Measurements from ENCODE around the gene MYO3B.
A peak's percentile ranks its signal among the peaks of the same experiment; 100 is the strongest.
"Not testable (repeated sequence)": the region's sequence is repeated elsewhere in the genome, so short reads cannot be mapped to it uniquely, and the experiment has no call there.

MYO3B gene

DNA sequence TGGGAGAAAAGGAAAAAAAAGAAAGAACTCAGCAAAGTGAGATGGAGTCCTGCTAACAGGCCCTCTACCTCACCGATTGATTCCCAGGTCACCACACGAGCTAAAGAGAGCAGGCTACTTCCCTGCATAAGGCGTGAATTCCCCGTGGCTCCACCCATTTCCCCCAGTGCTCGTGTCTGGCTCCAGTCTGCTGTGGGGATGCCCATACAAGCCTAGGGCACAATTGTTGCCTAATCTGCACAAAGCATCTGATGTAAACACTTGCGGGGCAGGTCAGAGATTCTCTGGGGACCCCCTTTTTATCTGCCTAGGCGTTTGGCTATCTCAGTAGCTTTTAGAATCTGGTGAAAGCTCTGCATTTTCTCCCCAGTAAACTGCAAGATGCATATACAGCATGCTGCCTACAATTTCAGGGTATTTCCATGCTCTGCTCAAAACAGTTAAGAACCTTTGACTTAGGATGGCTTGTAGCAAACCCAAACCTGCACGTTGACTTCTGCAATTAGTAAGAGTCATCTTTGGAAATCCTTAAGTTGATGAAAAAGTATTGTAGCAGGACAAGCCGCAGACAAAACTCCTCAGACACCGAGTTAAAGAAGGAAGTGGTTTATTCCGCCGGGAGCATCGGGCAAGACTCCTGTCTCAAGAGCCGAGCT lies 34.8 kb downstream of the MYO3B start:
- no peak for DNase-seq

DNA sequence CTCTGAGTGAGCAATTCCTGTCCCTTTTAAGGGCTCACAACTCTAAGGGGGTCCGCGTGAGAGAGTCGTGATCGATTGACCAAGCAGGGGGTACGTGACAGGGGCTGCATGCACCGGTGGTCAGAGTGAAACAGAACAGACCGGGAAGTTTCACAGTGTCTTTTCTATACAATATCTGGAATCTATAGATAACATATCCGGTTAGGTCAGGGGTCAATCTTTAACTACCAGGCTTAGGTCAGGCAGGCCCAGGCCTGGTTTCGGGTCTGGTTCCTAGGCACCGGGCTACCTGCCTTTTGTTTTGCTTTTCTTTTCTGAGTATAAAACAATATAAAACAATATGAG lies 35.3 kb downstream of the MYO3B start:
- DNase-seq, result not testable (repeated sequence)

DNA sequence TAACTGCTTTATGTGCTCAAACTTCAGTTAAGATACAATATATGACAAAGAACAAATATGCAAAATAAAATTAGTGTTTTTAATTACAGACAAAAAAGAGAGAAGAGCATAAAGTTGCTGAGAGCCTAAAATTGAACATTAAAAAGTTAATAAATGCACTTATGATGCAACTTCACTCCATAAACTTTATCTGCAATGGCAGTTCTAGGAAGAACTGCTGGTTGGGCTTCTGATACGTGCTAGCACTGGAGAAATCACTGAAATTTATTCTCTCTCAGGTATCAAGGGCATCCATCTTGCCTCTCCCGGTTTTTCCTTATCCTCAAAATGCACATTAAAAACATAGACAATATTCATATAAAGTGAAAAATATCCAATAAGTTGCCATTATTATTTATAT lies 35.7 kb downstream of the MYO3B start:
- no peak for DNase-seq

DNA sequence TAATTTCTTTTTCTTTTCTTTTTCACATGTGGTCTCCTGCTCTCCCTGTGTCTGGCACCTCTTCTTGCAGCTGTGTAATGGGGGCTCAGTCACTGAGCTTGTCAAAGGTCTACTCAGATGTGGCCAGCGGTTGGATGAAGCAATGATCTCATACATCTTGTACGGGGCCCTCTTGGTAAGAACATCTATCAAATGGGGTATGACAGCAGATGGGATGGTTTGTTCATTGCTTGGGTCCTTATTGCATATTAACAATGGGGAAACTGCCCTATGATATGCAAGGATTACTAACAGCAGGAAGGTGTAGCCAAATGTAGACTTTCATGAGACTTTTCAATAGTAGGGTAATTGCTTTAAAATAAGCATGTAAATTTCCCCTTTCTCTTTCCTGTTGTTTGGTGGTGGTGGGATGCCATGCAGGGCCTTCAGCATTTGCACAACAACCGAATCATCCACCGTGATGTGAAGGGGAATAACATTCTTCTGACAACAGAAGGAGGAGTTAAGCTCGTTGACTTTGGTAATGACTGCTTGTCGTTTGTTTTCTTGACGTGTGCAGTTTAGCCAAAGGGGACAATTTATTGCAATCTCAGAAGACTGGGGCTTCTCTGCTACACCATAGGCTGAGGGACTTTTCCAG lies 36.5 kb downstream of the MYO3B start:
- no peak for DNase-seq

DNA sequence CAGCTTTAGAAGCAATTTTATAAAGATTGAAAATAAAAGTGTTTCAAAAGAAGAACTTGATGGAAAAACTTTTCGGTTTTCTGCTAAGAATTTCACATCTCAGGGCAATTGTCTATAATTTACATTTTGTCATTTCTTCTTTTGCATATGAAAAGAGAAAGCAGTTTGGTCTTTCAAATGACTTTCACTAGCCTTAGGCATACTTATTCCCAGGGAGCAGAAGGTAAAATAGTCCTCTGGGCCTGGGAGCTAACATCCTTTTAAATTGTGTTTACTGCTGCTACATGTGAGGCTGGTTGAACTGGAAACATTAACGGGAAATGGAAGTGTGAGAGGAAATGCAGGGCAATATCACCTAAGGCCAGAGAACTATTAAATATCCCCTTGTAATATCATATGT lies 37.1 kb downstream of the MYO3B start:
- no peak for DNase-seq

DNA sequence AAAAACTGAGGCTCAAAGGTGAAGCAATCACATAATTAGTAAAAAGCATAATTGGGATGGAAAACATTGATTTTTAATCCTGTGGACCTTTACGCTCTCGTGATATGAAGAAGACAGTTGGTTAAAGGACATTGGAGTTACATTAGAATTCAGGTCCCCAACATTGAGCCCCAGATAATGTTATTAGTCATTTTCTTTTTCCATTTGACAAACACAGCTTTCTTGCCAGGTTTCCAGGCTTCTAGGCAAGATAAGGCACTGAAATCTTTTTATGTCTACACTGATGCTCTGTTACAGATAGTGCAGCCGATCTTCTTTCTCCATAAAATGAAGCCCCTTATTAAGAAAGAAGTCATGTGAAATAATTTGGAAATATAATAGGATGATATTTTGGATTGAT lies 38.5 kb downstream of the MYO3B start:
- no peak for DNase-seq

DNA sequence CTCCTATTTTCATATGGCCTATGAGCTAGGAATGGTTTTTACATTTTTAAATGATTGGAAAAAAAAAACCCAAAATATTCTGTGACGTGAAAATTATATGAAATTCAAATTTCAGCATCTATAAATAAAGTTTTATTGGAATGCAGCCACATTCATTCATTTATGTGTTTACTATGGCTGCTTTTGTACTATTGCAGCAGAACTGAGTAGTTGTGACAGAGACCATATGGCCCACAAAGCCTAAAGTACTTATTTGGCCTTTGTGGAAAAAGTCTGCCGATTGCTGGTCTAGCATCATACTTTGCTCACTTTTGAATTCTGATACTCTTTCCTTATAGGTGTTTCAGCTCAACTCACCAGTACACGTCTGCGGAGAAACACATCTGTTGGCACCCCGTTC lies 39.0 kb downstream of the MYO3B start:
- DNase-seq, result no peak

DNA sequence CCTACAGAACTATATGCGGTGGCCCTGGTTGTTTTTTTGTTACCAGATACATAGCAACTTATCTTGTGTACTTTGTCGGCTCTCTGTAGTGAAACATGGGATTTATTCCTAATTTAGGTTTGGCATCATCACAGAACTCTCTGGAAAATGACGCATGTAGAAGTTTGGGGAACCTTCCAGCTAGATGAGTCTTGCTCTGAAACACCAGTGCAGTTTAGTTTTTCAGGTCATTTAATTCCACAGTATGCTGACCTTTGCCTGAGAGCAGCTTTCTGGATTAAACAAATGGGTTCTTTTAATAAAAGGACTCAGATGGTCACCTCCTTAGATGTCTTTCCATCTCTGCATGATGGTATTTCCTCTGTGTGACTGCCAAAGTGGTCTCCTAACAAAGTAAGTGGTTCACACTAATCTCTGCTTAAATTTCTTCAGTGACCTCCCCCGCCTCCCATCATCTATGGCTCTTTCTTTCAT lies 39.9 kb downstream of the MYO3B start:
- no peak for DNase-seq

DNA sequence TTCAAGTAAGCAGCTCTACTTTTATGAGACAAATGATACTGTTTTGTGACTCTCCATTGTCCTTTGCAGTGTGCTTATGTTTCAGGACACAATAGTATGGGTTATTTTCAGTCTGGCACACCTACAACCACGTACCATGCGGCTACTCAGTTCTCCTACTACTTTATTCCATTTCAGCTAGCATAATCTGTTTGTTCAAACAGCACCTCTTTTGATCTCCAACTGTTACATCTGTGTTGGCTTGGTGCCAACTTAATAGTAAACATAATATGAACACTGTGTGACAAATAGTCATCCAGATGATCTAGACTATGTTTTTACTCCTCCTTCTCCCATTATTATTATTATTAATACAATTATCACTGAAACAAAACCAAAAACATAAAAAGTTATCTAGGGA lies 40.5 kb downstream of the MYO3B start:
- peak; percentile 83 for DNase-seq

DNA sequence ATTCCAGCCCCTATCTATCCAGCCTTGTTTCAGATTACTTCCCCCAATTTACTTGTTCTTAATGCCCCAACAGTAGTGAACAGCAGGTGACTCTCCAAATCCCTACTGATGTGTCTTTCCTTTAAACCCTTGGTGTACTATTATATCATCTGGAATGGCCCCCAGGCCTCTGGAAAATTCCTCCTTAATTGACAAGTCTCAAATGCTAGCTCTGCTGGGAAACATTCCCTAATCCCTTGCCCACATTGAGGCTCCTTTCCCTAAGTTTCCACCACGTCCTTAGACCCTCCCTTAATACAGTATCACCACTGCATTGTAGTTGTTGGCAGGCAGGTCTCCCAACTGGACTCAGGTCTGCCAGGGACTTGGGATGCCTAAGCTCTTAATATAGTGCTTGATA lies 41.0 kb downstream of the MYO3B start:
- peak; percentile 11 for DNase-seq

DNA sequence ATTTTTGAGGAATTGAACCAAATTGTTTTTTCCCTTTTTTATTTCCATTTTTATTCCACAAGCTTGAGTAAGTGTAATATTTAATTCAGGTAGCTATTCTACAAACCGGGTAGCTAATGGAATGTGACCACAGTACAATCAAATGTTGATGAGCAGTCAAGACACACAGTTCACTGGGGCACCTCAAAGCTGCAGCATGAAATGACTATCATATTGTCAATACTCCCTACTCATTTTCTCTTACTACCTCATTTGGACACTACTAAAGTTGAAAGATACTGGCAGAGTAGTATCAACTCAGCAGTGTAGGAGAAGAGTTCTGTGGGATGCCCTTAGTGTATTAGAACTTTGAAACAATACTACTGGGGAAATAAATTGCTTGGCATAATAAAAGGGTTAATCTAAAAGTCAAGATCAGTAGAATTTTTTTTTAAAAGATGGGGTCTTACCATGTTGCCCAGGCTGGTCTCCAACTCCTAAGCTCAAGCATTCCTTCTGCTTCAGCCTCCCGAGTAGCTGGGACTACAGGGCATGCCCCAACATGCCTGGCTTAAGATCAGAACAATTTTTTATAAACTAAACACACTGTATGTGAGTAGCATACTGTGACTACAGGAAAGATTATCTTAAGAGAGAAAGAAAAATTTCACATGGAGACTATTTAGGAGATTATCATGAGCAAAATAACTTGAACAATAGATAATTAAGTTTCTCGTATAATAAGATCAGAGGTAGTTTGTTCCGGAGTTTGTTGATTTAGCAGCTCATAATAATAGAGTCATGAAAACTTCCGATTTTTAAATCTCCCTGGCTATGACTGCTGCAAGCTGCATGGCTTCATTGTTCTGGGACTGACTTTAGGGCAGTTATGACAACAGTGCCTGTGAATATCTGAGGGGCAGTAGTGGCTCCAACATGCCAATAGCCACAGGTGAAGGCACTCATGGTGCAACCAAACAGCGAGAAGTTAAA lies 43.7 kb downstream of the MYO3B start:
- DNase-seq, result peak; percentile 31

DNA sequence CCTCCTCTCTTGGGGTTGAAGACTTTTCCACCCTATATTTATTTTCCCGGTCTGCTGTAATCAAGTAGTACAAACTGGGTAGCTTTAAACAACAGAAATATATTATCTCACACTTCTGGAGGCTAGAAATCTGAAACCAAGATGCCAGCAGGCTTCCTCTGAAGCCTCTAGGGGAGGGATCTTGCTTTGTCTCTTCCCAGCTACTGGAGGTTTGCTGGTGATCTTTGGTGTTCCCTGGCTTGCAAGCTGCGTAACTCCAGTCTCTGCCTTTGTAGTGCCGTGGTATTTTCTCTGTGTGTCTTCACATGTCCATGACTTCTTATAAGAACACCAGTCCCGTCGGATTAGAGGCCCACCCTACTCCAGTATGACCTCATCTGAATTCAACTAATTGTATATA lies 44.4 kb downstream of the MYO3B start:
- no peak for DNase-seq

DNA sequence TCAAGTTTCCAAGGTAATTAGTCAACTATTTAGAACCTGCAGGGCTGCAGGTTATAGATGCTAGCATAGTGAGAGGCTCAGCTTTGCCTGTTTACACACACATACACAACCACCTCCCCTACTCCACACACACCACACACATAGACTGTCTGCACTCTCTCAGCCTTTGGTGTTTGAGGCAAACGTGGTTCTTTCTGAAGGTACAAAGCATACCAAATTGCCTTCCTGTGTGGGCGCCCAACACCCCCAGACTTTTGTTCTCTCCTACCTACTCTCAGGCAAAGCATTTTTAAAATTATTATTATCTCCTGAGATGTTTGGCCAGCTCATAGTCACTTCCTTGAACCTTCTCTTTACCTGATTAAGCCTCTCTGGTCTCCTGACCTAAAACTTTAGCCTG lies 44.9 kb downstream of the MYO3B start:
- DNase-seq, result no peak

DNA sequence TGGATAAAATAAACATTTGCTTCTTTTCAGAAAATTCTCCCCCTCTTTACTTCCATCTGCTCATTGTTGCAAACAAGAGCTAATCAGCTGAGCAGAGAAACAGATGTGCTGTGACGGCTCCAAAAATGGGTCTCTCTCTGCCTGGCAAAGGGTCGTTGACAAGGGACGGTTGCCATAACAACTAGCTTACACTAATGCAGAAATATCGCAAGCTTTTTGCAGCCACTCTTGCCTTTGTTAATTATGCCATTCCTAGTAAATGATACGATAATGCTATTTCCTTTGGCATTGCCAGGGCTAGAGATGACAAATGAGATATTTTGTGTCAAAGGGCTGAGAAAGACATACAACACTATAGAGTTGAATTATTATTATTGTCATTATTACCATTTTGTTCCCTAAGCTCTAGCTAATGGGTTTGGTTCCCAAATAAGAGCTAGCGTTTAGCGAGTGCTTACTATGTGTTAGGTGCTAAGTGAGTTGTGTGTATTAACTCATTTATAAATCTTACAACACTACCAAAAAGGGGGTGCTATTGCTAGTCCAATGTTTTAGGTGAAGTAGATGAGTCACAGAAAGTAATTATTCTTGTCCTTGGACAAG lies 46.8 kb downstream of the MYO3B start:
- no peak for DNase-seq

DNA sequence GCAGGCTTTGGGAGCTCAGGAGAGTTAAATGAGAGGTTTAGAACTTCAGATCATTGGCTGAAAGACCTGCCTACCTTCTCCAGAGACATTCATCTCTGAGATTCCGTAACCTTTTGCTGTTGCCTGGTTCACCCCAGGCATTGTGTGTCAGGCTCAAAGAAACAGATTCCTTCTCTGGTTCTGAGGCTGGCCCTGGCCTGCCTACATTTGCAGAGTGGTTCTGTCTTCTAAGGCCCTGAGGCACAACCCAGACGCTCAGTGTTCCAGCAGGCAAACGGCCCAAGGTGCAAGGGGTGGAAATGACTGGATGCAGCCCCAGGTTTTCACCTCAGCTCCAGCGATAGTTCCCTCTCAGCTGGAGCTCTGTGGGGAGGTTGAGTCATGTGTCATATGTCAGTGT lies 48.3 kb downstream of the MYO3B start:
- no peak for DNase-seq

DNA sequence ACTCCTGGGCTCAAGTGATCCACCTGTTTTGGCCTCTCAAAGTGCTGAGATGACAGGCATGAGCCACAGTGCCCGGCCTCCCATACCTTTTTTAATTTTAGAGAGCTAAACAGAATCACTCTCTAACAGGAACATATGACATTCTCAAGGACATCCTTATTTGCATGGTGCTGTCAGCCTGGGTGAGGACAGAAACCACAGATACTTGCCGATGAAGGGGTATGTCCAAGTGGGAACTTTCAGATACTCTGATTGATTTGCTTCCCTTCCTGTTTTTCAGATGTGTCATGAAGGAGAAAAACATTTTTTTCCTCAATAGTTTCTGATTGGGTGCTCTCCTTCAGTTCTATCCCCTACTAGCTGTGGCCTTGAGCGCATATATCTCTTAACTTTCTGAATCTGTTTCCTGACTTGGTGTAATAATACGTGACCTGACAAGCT lies 49.6 kb downstream of the MYO3B start:
- no peak for DNase-seq

DNA sequence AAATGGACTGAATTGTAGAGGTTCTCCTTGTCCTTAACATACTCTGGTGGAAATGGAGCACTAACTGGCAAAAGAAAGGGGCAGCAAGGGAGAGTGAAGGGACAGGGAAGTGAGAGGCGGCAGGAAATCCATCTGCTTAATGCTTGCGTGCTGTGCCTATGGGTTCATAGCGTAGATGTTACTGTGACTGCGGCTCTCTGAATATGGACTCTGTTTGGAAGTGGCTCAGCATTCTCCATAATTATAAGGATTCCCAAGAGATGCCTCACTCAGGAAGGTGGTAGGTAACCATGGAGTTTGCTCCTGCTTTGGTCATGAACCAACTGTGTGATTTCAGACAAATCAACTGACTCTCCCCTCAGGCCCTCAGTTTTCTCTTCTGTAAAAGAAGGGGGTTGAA lies 50.0 kb downstream of the MYO3B start:
- no peak for DNase-seq

DNA sequence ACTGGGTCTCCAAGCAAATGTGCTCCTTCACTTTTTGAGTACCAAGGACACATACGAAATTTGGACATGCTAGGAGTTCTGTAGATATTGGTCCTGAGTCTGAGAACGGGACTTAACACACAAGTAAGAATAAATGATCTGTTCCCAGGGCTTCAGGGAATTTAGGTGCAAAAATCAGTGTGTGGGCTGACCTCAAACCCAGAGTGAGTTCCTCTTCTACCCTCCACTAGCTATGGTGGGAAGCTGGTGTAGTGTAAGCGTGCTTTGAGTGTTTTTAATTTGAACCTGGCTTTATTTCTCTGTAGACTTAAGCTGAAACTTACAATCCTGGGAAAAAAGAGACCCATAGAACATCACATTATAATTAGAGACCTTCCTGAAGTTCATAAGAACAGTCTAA lies 50.5 kb downstream of the MYO3B start:
- DNase-seq, result no peak

DNA sequence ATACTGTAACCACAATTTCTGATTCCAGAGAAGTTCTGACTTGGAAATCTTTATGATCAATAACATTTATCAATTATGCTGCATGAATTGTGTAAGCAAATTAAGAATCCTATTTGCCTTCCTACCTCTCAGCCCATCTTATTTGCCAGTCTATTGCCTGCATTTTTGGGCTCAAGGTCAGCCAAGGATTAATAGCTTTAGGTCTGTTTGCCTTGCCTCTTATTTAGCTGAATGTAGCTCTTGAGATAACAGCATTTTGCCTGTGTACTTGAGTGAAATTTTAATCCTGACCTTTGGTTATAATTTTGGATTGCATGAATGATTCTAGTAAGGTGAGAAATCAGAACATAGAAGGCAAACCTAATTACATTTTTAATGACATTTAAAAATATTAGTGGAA lies 51.2 kb downstream of the MYO3B start:
- DNase-seq, result no peak

DNA sequence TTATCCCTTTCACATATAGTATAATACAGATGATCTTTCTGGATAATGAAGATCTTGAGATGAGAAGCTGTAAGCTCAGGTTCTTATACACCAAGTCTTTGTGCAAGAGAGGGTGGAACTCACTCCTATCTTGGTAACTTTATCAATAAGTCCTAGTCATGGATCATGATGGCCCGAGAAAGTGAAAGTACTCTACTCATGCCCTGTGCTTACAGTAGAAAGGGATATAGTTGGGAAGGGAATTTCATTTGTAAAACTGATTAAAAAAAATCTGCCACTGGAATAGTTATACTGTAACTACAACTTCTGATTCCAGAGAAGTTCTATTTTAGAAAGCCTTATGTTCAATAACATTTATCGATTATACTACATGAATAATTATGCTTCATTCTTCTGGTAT lies 51.8 kb downstream of the MYO3B start:
- DNase-seq, result no peak

DNA sequence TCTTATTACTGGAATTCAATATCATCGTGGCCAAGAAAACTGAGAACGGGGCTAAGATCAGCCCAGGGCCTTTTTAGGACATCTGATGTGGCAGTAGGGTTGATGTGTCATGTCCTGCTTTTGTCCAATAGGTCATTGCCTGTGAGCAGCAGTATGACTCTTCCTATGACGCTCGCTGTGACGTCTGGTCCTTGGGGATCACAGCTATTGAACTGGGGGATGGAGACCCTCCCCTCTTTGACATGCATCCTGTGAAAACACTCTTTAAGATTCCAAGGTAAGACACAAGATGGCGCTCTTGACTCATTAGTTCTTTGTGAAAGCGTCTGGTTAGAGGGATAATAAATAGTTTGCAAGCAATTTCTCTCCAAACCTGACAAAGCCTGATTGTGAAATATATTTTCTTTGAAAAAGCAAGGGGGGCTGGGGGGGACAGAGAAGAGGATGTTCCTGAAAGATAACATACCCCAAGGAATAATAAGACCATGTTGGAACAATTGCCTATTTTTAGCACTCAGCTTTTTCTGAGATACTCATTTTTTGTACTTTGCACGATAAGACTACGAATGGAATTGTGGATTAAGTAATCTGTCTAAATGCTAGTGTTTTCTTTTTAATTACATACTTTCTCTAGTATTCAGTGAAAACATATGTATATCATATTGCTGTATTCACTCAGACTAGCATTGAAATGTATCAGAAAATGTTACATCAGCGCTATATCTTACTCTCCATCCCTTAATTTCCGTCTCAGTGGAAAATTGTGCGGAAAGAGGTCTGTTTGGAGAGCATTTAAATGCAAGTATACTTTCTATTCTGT lies 58.1 kb downstream of the MYO3B start:
- peak; percentile 79 for DNase-seq

DNA sequence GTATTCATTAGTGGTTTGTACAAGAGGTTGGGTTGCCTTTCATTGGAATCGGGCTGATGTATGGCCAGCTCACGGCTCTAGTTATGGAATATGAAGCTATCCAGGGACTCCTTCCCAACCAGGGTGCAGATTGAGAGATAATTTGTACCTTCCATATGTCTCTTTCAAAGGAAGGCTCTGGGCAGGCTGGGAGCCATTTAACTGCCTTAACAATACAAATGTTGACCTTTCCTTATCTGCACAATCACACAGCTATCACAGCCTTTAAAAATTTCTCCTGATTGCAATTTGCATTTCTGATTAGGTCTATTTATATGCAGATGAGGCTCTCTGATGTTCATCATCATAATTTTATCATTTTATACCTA lies 58.7 kb downstream of the MYO3B start:
- DNase-seq, result no peak
